ENCODE results near the gene XPC. TPM values are rescaled to one million over a fixed set of nuclear protein-coding genes. Genes with fewer than 3 reads are reported as not detected.

XPC gene
- total and polyA plus RNA-seq, 12 donors: 7.3 to 15.8 (median 9.8) TPM

- peaks cover 9 to 100% (median 59%) of the 10 kb centered on the region in 9 donors for H3K36me3 ChIP-seq
Measured at GRCh38 chr3:14134291-14134690, 44.1 kb downstream of the XPC start.

DNA sequence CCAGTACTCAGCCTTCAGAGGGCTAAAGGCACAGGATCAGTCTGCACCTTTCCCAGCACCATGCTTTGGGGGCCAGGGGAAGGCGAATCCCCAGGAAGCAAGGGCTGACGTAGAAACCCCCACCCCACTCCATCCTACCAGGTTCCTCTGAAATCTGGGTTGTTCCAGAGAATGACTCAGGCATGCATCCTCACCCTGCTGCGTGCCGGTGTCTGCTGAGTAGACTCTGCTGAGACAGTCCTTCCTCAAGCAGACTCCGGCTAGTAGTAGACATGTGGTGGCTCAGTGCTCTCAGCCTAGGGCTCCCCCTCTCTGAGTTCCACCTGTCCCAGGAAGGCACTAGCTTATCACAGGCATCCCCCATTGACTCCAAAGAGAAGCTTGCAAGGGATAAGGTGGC lies 44.5 kb downstream of the XPC start:
- Histone ChIP-seq H3K27me3 (no peaks in the 10 kb centered on the region), H3K9me3 (no peaks in the 10 kb centered on the region), H3K4me1 (peaks cover 0 to 18% (median 12%) of the 10 kb centered on the region in 9 donors), H3K27ac (no peak overlapping the region), H3K4me3 (no peak overlapping the region), H3K36me3 (peaks cover 9 to 100% (median 63%) of the 10 kb centered on the region in 9 donors)
- intact Hi-C loops (cut with DNase I): no loop called here
- WGBS, 2 donors: 95 to 98% methylated on average over 5 of the region's 5 CpGs
- ATAC-seq: no peak
- DNase-seq: no peak
- TF ChIP-seq, protein P1, sequence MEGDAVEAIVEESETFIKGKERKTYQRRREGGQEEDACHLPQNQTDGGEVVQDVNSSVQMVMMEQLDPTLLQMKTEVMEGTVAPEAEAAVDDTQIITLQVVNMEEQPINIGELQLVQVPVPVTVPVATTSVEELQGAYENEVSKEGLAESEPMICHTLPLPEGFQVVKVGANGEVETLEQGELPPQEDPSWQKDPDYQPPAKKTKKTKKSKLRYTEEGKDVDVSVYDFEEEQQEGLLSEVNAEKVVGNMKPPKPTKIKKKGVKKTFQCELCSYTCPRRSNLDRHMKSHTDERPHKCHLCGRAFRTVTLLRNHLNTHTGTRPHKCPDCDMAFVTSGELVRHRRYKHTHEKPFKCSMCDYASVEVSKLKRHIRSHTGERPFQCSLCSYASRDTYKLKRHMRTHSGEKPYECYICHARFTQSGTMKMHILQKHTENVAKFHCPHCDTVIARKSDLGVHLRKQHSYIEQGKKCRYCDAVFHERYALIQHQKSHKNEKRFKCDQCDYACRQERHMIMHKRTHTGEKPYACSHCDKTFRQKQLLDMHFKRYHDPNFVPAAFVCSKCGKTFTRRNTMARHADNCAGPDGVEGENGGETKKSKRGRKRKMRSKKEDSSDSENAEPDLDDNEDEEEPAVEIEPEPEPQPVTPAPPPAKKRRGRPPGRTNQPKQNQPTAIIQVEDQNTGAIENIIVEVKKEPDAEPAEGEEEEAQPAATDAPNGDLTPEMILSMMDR (IDR thresholded peaks at IDR 0.05): no peak

More at GRCh38 chr3:14134291-14134690, 44.1 kb downstream of the XPC start:
- no peaks in the 10 kb centered on the region for H3K27me3 ChIP-seq
- WGBS, 2 donors: 92 to 94% methylated on average over 6 of the region's 6 CpGs
- TF ChIP-seq, protein P1 (IDR thresholded peaks at IDR 0.05): no peak
- no peak overlapping the region for H3K27ac ChIP-seq
- no peaks in the 10 kb centered on the region for H3K9me3 ChIP-seq
- no peak for ATAC-seq
- no peak for DNase-seq
- peaks cover 0 to 18% (median 12%) of the 10 kb centered on the region in 9 donors for H3K4me1 ChIP-seq
- no peak overlapping the region for H3K4me3 ChIP-seq
- intact Hi-C loops (cut with DNase I): no loop called here

DNA sequence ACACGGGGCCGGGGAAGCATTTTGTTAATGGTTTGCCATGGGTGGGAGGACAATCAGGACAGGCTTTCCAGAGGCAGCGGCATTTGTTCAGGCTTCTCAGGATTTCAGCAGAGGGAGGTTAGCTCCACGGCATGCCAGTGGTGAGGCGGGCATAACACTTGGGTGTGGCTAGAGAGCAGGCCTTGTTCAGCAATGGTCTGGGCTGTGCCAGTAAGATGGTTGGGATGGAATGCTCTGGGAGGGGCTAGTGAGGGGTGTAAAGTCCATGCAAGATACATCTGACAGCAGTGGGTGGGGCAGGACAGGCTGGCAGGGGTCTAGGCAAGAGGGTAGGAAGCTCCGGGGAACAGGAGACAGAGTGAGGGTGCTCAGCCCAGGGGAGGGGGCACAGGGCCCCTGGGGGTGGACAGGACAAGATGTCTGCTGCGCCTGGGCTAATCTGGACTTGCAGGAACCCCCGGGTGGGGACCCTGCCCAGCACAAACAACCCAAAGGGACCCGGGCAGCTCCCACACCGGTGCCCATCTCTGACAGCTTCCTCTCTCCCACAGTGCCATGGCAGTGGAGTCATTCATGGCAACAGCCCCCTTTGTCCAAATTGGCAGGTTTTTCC lies 45.1 kb downstream of the XPC start:
- Histone ChIP-seq H3K4me3 (no peak overlapping the region), H3K27ac (no peak overlapping the region), H3K9me3 (no peaks in the 10 kb centered on the region), H3K27me3 (no peaks in the 10 kb centered on the region), H3K36me3 (peaks cover 9 to 100% (median 67%) of the 10 kb centered on the region in 9 donors), H3K4me1 (peaks cover 0 to 18% (median 12%) of the 10 kb centered on the region in 9 donors)
- intact Hi-C loops (cut with DNase I): no loop called here
- WGBS, 2 donors: 94 to 96% methylated on average over 10 of the region's 10 CpGs
- TF ChIP-seq, protein P1 (IDR thresholded peaks at IDR 0.05): no peak
- ATAC-seq (no peak), DNase-seq (no peak)

DNA sequence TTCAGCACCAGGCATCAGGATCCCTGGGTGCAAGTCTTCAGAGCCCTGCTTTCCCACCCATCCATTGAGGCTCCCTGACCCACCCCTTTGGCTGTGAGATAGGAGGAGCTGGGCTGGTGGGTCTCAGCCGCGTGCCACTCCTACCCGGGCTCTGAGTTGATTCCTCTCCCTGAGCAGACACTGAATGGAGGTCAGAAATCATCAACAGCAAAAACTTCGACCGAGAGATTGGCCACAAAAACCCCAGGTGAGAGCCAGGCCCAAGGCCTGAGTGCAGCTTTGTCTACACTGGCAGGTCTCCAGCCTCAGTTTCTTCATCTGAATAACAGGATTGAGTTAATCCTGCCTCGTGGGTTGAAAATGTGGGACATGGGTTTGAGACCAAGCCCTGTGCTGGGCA lies 45.7 kb downstream of the XPC start:
- no peaks in the 10 kb centered on the region for H3K27me3 ChIP-seq
- 97% methylated on average over 6 of the region's 6 CpGs for WGBS, 2 donors
- ATAC-seq (no peak), DNase-seq (no peak)
- H3K27ac ChIP-seq: no peak overlapping the region
- H3K36me3 ChIP-seq: peaks cover 9 to 100% (median 67%) of the 10 kb centered on the region in 9 donors
- no peak overlapping the region for H3K4me3 ChIP-seq
- peaks cover 0 to 14% (median 13%) of the 10 kb centered on the region in 9 donors for H3K4me1 ChIP-seq
- H3K9me3 ChIP-seq: no peaks in the 10 kb centered on the region
- intact Hi-C loops (cut with DNase I): no loop called here
- TF ChIP-seq, protein P1 (IDR thresholded peaks at IDR 0.05): no peak
